Activated naive CD8-positive, alpha-beta T cell treated with anti-CD3 and anti-CD28 coated beads for 36 hours (primary cell): ENCODE results near the gene SLC39A3. TPM values are rescaled to one million over a fixed set of nuclear protein-coding genes. Genes with fewer than 3 reads are reported as not detected.

Source experiments
- DNase-seq: peaks from one replicate; pipeline ENCODE4 v3.0.0; 2021
- H3K27ac Mint-ChIP-seq: one replicate; pipeline ENCODE4 v1.8.0; 2022; ENCODE audit warnings: mild to moderate bottlenecking, moderate library complexity, mixed read lengths
- H3K27me3 Mint-ChIP-seq: one replicate; pipeline ENCODE4 v1.8.0; 2022; ENCODE audit warnings: mild to moderate bottlenecking, mixed read lengths
- H3K36me3 Mint-ChIP-seq: one replicate; pipeline ENCODE4 v1.8.0; 2021; ENCODE audit warnings: mild to moderate bottlenecking, mixed read lengths
- H3K4me1 Mint-ChIP-seq: one replicate; pipeline ENCODE4 v1.8.0; 2021; ENCODE audit warnings: mixed read lengths
- H3K4me3 Mint-ChIP-seq: one replicate; pipeline ENCODE4 v1.8.0; 2022; ENCODE audit warnings: mild to moderate bottlenecking, moderate library complexity, mixed read lengths
- H3K9me3 Mint-ChIP-seq: one replicate; pipeline ENCODE4 v1.8.0; 2022; ENCODE audit warnings: mixed read lengths
- total RNA-seq, 2 experiments: library from RNA; stranded (reverse); gene quantifications; one replicate each; pipeline ENCODE4 v1.2.3, GENCODE V29; 2021

Gene SLC39A3
- total RNA-seq, 2 experiments from 2014 or later = 50.5 to 52.1 TPM

- Mint-ChIP-seq H3K27me3 (no peaks in the 10 kb centered on the region), H3K9me3 (no peaks in the 10 kb centered on the region), H3K27ac (no peak overlapping the region), H3K4me1 (peaks cover 4% of the 10 kb centered on the region), H3K4me3 (no peak overlapping the region), H3K36me3 (no peaks in the 10 kb centered on the region)
- DNase-seq = no peak
Measured at GRCh38 chr19:2693492-2694160, 46.2 kb downstream of the SLC39A3 start.

- Mint-ChIP-seq H3K4me1 (no peaks in the 10 kb centered on the region), H3K4me3 (no peak overlapping the region), H3K36me3 (no peaks in the 10 kb centered on the region), H3K27me3 (no peaks in the 10 kb centered on the region), H3K27ac (no peak overlapping the region), H3K9me3 (no peaks in the 10 kb centered on the region)
- DNase-seq = no peak
Measured at GRCh38 chr19:2691951-2692350, 47.9 kb downstream of the SLC39A3 start.

GRCh38 chr19:2690856-2691255 lies 49.0 kb downstream of the SLC39A3 start:
- DNase-seq = no peak
- Mint-ChIP-seq H3K4me1 (no peaks in the 10 kb centered on the region), H3K36me3 (no peaks in the 10 kb centered on the region), H3K9me3 (no peaks in the 10 kb centered on the region), H3K27me3 (no peaks in the 10 kb centered on the region), H3K27ac (no peak overlapping the region), H3K4me3 (no peak overlapping the region)

GRCh38 chr19:2686360-2686759 lies 53.5 kb downstream of the SLC39A3 start:
- Mint-ChIP-seq H3K36me3 (no peaks in the 10 kb centered on the region), H3K9me3 (no peaks in the 10 kb centered on the region), H3K4me3 (no peak overlapping the region), H3K27ac (no peak overlapping the region), H3K27me3 (no peaks in the 10 kb centered on the region), H3K4me1 (no peaks in the 10 kb centered on the region)
- DNase-seq = no peak

GRCh38 chr19:2685204-2685704 lies 54.6 kb downstream of the SLC39A3 start:
- Mint-ChIP-seq H3K27me3 (no peaks in the 10 kb centered on the region), H3K4me1 (no peaks in the 10 kb centered on the region), H3K36me3 (no peaks in the 10 kb centered on the region), H3K27ac (no peak overlapping the region), H3K4me3 (no peak overlapping the region), H3K9me3 (no peaks in the 10 kb centered on the region)
- no peak for DNase-seq

- DNase-seq = no peak
- Mint-ChIP-seq H3K4me3 (no peak overlapping the region), H3K4me1 (no peaks in the 10 kb centered on the region), H3K9me3 (no peaks in the 10 kb centered on the region), H3K27ac (no peak overlapping the region), H3K36me3 (no peaks in the 10 kb centered on the region), H3K27me3 (no peaks in the 10 kb centered on the region)
Measured at GRCh38 chr19:2683430-2684003, 56.3 kb downstream of the SLC39A3 start.

Other genes starting within 250 kb of the SLC39A3 start
- gene GNG7, start 37.3 kb downstream of the SLC39A3 start, total RNA-seq = under 1 TPM; 0.36 to 0.45 TPM
- under 1 TPM in 1 of 2 experiments, not detected in 1; 0.16 TPM for gene DIRAS1, start 18.6 kb downstream of the SLC39A3 start, total RNA-seq
- 10 to 100 TPM; 84.8 to 87.4 TPM for gene SGTA, start 43.3 kb upstream of the SLC39A3 start, total RNA-seq
- gene THOP1, start 45.5 kb upstream of the SLC39A3 start, total RNA-seq = 100 to 1,000 TPM; 164 to 170 TPM
- 1 to 10 TPM; 1.2 to 1.3 TPM for gene ZNF554, start 79.9 kb upstream of the SLC39A3 start, total RNA-seq
- gene ZNF555, start 101.5 kb upstream of the SLC39A3 start, total RNA-seq = 1 to 10 TPM; 1.5 to 1.9 TPM
- not detected for gene ZNF556, start 127.3 kb upstream of the SLC39A3 start, total RNA-seq
- gene ZNF57, start 160.9 kb upstream of the SLC39A3 start, total RNA-seq = 1 to 10 TPM; 4.2 to 5.3 TPM
- gene ZNF77, start 205.0 kb upstream of the SLC39A3 start, total RNA-seq = 1 to 10 TPM; 3.4 to 3.5 TPM
- 1 to 10 TPM; 2.4 to 3.2 TPM for gene TLE6, start 237.5 kb upstream of the SLC39A3 start, total RNA-seq